Keratinocyte (primary cell): Measurements from ENCODE around the gene BFSP1.

Source experiments
- CTCF ChIP-seq, 3 experiments: IDR thresholded peaks in 1 of 3; conservative IDR thresholded peaks in 1 of 3; optimal IDR thresholded peaks in 1 of 3; 2 replicates in 2 of 3; 3 replicates in 1 of 3; pipeline versions ENCODE3 to v1.5.1; 2011; ENCODE audit warnings: low read length in 3 of 3, mild to moderate bottlenecking in 3 of 3, moderate library complexity in 2 of 3, control low read depth in 1 of 3, inconsistent platforms in 1 of 3; ENCODE audit not compliant: insufficient read depth in 2 of 3; ENCODE audit errors: extremely low read depth in 1 of 3
- EZH2 ChIP-seq: IDR thresholded peaks from one replicate; pipeline ENCODE4 v1.6.1; 2012; ENCODE audit warnings: inconsistent platforms, mild to moderate bottlenecking, low read length, moderate library complexity

- no peak for TF ChIP-seq CTCF (optimal IDR thresholded peaks at IDR 0.05 in 1 of 3, IDR thresholded peaks at IDR 0.05 in 1 of 3, conservative IDR thresholded peaks at IDR 0.05 in 1 of 3; ENCODE audit: extremely low read depth in 1 of 3, insufficient read depth in 2 of 3, low read length in 3 of 3)
- TF ChIP-seq EZH2, result no peak
Measured at GRCh38 chr20:17449031-17449430, 82.1 kb downstream of the BFSP1 start.
